Daoy (cell line): ENCODE results near the gene FAM13B. TPM values are rescaled to one million over a fixed set of nuclear protein-coding genes. Genes with fewer than 3 reads are reported as not detected.
"Not testable (repeated sequence)": the region's sequence is repeated elsewhere in the genome, so short reads cannot be mapped to it uniquely, and the experiment has no call there.

ENCODE experiments used
- DNase-seq: peaks from one replicate; pipeline ENCODE4 v3.0.0-alpha.2; 2015; ENCODE audit warnings: low read depth
- total RNA-seq: library from RNA; depleted of rRNA; stranded (reverse); fragments of >200 nt; shearing (Covaris generic); gene quantifications from 2 replicates; pipeline ENCODE4 v1.2.3, GENCODE V29; 2014; rRNA removed

FAM13B gene
- total RNA-seq, result 10.3 and 26.8 TPM in 2 replicates

- peak; percentile 85 for DNase-seq
Measured at GRCh38 chr5:138032572-138033385, at the start of gene FAM13B. FAM13B (minus strand) TSS chr5:138033079; CDS start chr5:138019111, 13,968 bp downstream.

GRCh38 chr5:138082033-138082432, 49.2 kb upstream of the FAM13B start:
- no peak for DNase-seq

- no peak for DNase-seq
Measured at GRCh38 chr5:138078006-138078643, 45.2 kb upstream of the FAM13B start.

GRCh38 chr5:138077064-138077696, 44.3 kb upstream of the FAM13B start:
- peak; percentile 59 for DNase-seq

- DNase-seq, result not testable (repeated sequence)
Measured at GRCh38 chr5:138070026-138070425, 37.1 kb upstream of the FAM13B start.

GRCh38 chr5:138068742-138069600, 36.1 kb upstream of the FAM13B start:
- peak; percentile 73 for DNase-seq

- no peak for DNase-seq
Measured at GRCh38 chr5:138067945-138068344, 35.1 kb upstream of the FAM13B start.

GRCh38 chr5:138065102-138065501, 32.2 kb upstream of the FAM13B start:
- no peak for DNase-seq

GRCh38 chr5:138064526-138064925, 31.6 kb upstream of the FAM13B start:
- no peak for DNase-seq

- peak; percentile 18 for DNase-seq
Measured at GRCh38 chr5:138054847-138055558, 22.1 kb upstream of the FAM13B start.

- no peak for DNase-seq
Measured at GRCh38 chr5:138054206-138054605, 21.3 kb upstream of the FAM13B start.

- DNase-seq, result no peak
Measured at GRCh38 chr5:138053554-138053953, 20.7 kb upstream of the FAM13B start.

- DNase-seq, result not testable (repeated sequence)
Measured at GRCh38 chr5:138052718-138053117, 19.8 kb upstream of the FAM13B start.

GRCh38 chr5:138051441-138052296, 18.8 kb upstream of the FAM13B start:
- DNase-seq, result no peak

GRCh38 chr5:138045283-138045682, 12.4 kb upstream of the FAM13B start:
- DNase-seq, result not testable (repeated sequence)

GRCh38 chr5:138038826-138039225, 5.9 kb upstream of the FAM13B start:
- DNase-seq, result no peak

- no peak for DNase-seq
Measured at GRCh38 chr5:138037907-138038633, 5.2 kb upstream of the FAM13B start.

GRCh38 chr5:138037271-138037670, 4.4 kb upstream of the FAM13B start:
- no peak for DNase-seq
